ENCODE data around the gene ZNF490.

DNA sequence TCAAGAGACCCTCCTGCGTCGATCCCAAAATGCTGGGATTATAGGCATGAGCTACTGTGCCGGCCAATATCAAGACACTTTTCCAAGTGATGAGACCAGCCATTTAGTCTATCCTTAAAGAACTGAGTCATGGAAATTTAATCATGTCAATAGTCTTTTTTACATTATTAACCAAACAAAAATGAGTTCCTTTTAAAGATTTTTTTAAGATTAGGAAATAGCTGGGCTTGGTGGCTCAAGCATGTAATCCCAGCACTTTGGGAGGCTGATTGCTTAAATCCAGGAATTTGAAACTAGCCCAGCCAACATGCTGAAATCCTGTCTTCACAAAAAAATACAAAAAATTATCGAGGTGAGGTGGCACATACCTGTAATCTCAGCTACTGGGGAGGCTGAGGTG lies 42.7 kb downstream of the ZNF490 start:
- TF ChIP-seq, protein P1, sequence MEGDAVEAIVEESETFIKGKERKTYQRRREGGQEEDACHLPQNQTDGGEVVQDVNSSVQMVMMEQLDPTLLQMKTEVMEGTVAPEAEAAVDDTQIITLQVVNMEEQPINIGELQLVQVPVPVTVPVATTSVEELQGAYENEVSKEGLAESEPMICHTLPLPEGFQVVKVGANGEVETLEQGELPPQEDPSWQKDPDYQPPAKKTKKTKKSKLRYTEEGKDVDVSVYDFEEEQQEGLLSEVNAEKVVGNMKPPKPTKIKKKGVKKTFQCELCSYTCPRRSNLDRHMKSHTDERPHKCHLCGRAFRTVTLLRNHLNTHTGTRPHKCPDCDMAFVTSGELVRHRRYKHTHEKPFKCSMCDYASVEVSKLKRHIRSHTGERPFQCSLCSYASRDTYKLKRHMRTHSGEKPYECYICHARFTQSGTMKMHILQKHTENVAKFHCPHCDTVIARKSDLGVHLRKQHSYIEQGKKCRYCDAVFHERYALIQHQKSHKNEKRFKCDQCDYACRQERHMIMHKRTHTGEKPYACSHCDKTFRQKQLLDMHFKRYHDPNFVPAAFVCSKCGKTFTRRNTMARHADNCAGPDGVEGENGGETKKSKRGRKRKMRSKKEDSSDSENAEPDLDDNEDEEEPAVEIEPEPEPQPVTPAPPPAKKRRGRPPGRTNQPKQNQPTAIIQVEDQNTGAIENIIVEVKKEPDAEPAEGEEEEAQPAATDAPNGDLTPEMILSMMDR (IDR thresholded peaks at IDR 0.05), result no peak
- TF ChIP-seq POLR2A (IDR thresholded peaks at IDR 0.05), result no peak

All from stomach (tissue), 4 donors.